Measurements from ENCODE around the gene PTGER3.

- TF ChIP-seq CTCF (IDR thresholded peaks at IDR 0.05; ENCODE audit: low read depth, low read length) (no peak), EZH2phosphoT487 (IDR thresholded peaks at IDR 0.05; ENCODE audit: low read depth) (no peak)
These were observed 5.8 kb downstream of the PTGER3 start for GRCh38 chr1:71041806-71042205.
